SK-N-SH treated with all-trans-retinoic acid at 6 μM for 48 hours (cell line): Measurements from ENCODE around the gene PLXDC2.

Source experiments
- ARNTL ChIP-seq: fragments of 450-650 bp; formaldehyde crosslinking; IDR thresholded peaks from 2 replicates; pipeline ENCODE4 v1.5.0; 2020; ENCODE audit warnings: low read depth, mild to moderate bottlenecking, moderate library complexity, borderline replicate concordance
- ESRRG ChIP-seq: fragments of 250-450 bp; sonication (Bioruptor Pico); IDR thresholded peaks from 2 replicates; pipeline ENCODE4 v1.6.1; 2021; ENCODE audit warnings: mild to moderate bottlenecking
- PPARA ChIP-seq: fragments of 250-450 bp; sonication (Bioruptor Pico); IDR thresholded peaks from 2 replicates; pipeline ENCODE4 v1.5.0; 2020; ENCODE audit warnings: mild to moderate bottlenecking, borderline replicate concordance
- RARB ChIP-seq: fragments of 250-450 bp; sonication (Bioruptor Pico); IDR thresholded peaks from 2 replicates; pipeline ENCODE4 v1.8.0; 2021; ENCODE audit warnings: mild to moderate bottlenecking, moderate library complexity
- ZNF70 ChIP-seq: fragments of 450-650 bp; formaldehyde crosslinking; IDR thresholded peaks from 2 replicates; pipeline ENCODE4 v1.5.0; 2020; ENCODE audit warnings: mild to moderate bottlenecking, moderate library complexity
- TF ChIP-seq, protein P1 (sequence below): fragments of 250-450 bp; sonication (Bioruptor Pico); IDR thresholded peaks from 2 replicates; pipeline ENCODE4 v1.5.0; 2020; ENCODE audit warnings: mild to moderate bottlenecking, moderate library complexity
- TF ChIP-seq, protein P2 (sequence below): fragments of 250-450 bp; sonication (Bioruptor Pico); IDR thresholded peaks from 2 replicates; pipeline ENCODE4 v1.8.0; 2020; ENCODE audit warnings: mild to moderate bottlenecking, moderate library complexity, borderline replicate concordance

DNA sequence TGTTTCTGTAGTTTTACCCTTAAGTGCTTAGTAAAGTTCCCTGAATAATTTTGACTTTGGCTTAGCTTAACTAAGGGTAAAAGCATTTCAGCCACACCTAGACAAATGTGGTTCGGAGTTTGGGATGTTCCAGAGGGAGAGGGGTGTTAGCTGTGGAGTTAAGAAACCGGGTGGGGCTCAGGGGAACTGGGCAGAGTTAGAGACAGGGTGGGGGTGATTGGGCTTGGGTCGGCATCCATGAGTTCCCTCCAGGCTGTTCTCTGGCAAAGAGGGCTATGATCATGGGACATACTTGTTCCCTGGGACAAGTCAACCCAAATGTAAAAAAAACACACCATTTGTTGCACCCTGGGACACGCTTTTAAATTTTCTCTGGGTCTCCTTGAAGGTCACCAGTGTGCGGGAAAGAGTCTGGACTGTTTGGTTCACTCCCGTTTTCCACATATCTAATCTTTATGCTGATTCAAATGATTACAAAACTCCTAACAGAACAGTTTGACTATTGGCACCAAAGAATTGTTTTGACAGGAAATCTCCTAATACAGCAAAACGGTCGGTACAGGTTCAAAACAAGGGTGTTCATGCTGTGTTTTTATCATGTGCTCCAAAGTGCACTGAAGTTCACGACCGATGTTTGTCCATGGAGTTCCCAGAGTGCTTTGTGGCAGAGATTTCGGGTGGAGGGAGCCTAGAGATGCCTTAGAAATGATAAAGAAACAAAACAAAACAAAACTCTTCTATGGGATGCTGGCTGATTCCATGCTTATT lies 56.5 kb downstream of the PLXDC2 start:
- TF ChIP-seq RARB (CRISPR knock-in tag) = no peak
- TF ChIP-seq, protein P1, sequence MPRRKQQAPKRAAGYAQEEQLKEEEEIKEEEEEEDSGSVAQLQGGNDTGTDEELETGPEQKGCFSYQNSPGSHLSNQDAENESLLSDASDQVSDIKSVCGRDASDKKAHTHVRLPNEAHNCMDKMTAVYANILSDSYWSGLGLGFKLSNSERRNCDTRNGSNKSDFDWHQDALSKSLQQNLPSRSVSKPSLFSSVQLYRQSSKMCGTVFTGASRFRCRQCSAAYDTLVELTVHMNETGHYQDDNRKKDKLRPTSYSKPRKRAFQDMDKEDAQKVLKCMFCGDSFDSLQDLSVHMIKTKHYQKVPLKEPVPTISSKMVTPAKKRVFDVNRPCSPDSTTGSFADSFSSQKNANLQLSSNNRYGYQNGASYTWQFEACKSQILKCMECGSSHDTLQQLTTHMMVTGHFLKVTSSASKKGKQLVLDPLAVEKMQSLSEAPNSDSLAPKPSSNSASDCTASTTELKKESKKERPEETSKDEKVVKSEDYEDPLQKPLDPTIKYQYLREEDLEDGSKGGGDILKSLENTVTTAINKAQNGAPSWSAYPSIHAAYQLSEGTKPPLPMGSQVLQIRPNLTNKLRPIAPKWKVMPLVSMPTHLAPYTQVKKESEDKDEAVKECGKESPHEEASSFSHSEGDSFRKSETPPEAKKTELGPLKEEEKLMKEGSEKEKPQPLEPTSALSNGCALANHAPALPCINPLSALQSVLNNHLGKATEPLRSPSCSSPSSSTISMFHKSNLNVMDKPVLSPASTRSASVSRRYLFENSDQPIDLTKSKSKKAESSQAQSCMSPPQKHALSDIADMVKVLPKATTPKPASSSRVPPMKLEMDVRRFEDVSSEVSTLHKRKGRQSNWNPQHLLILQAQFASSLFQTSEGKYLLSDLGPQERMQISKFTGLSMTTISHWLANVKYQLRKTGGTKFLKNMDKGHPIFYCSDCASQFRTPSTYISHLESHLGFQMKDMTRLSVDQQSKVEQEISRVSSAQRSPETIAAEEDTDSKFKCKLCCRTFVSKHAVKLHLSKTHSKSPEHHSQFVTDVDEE = no peak
- TF ChIP-seq ARNTL (CRISPR knock-in tag) = no peak
- no peak for TF ChIP-seq PPARA (CRISPR knock-in tag)
- TF ChIP-seq, protein P2, sequence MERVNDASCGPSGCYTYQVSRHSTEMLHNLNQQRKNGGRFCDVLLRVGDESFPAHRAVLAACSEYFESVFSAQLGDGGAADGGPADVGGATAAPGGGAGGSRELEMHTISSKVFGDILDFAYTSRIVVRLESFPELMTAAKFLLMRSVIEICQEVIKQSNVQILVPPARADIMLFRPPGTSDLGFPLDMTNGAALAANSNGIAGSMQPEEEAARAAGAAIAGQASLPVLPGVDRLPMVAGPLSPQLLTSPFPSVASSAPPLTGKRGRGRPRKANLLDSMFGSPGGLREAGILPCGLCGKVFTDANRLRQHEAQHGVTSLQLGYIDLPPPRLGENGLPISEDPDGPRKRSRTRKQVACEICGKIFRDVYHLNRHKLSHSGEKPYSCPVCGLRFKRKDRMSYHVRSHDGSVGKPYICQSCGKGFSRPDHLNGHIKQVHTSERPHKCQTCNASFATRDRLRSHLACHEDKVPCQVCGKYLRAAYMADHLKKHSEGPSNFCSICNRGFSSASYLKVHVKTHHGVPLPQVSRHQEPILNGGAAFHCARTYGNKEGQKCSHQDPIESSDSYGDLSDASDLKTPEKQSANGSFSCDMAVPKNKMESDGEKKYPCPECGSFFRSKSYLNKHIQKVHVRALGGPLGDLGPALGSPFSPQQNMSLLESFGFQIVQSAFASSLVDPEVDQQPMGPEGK (CRISPR knock-in tag) = no peak
- no peak for TF ChIP-seq ZNF70 (CRISPR knock-in tag)
- no peak for TF ChIP-seq ESRRG (CRISPR knock-in tag)
